ENCODE results near the gene MAN1A1.

The MAN1A1 gene

DNA sequence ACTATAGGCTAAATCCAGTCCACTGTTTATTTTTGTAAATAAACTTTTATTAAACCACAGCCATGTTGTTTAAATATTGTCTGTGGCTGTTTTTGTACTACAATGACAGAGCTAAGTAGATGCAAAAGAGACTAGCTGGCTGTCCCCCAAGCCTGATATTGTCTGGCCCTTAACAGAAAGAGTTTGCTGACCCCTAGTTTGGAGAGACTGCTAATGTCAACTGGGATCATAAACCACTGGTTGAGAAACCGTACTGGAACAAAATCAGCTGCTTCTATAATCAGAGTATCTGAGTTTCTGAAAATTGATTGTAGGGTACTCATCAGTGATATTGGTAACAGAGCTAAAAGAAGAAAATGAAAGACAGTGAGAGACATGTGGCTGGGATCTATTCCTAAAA, 168.5 kb downstream of the MAN1A1 start:
- DNase-seq, result no peak
- Histone ChIP-seq H3K36me3 (ENCODE audit: control insufficient read depth, insufficient read depth, low read length) (peaks cover 5% of the 10 kb centered on the region), H3K27ac (ENCODE audit: insufficient read depth, low read length, poor library complexity, severe bottlenecking) (no peak overlapping the region), H3K4me1 (ENCODE audit: control insufficient read depth, insufficient read depth, low read length, poor library complexity, severe bottlenecking) (no peaks in the 10 kb centered on the region), H3K27me3 (replicated peaks; ENCODE audit: control insufficient read depth, insufficient read depth, low read length, poor library complexity, severe bottlenecking) (no peaks in the 10 kb centered on the region), H3K9me3 (ENCODE audit: control insufficient read depth, low read length) (no peaks in the 10 kb centered on the region), H3K4me3 (ENCODE audit: insufficient read depth, low read depth, low read length, poor library complexity, severe bottlenecking) (no peak overlapping the region)

- DNase-seq, result no peak
- Histone ChIP-seq H3K4me3 (ENCODE audit: insufficient read depth, low read depth, low read length, poor library complexity, severe bottlenecking) (no peak overlapping the region), H3K4me1 (ENCODE audit: control insufficient read depth, insufficient read depth, low read length, poor library complexity, severe bottlenecking) (no peaks in the 10 kb centered on the region), H3K36me3 (ENCODE audit: control insufficient read depth, insufficient read depth, low read length) (peaks cover 5% of the 10 kb centered on the region), H3K9me3 (ENCODE audit: control insufficient read depth, low read length) (no peaks in the 10 kb centered on the region), H3K27me3 (replicated peaks; ENCODE audit: control insufficient read depth, insufficient read depth, low read length, poor library complexity, severe bottlenecking) (no peaks in the 10 kb centered on the region), H3K27ac (ENCODE audit: insufficient read depth, low read length, poor library complexity, severe bottlenecking) (no peak overlapping the region)
These were observed 169.7 kb downstream of the MAN1A1 start for GRCh38 chr6:119179842-119180241.

DNA sequence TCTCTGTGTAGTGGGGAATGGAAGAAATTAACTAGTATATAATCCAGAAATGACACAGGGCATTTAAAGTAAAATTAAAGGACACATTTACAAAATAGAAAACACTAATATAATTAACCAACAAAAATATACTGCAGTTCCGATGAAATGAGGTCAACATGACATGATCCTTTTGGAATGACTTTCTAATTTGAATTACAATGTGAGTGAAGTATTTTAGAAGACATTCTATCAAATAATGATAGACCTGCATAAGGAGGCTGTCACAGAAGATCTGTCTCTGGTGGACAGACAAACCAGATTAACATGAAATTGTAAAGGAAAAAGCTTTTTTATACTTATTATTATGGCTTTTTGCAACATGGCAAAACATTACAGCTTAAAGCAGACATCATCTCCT, 170.5 kb downstream of the MAN1A1 start:
- peaks cover 5% of the 10 kb centered on the region for H3K36me3 ChIP-seq (ENCODE audit: control insufficient read depth, insufficient read depth, low read length)
- no peak for DNase-seq

GRCh38 chr6:119176445-119176844, 173.1 kb downstream of the MAN1A1 start:
- no peak overlapping the region for H3K4me3 ChIP-seq (ENCODE audit: insufficient read depth, low read depth, low read length, poor library complexity, severe bottlenecking)
- H3K4me1 ChIP-seq (ENCODE audit: control insufficient read depth, insufficient read depth, low read length, poor library complexity, severe bottlenecking), result no peaks in the 10 kb centered on the region
- H3K9me3 ChIP-seq (ENCODE audit: control insufficient read depth, low read length), result no peaks in the 10 kb centered on the region
- no peak for DNase-seq
- no peak overlapping the region for H3K27ac ChIP-seq (ENCODE audit: insufficient read depth, low read length, poor library complexity, severe bottlenecking)
- peaks cover 5% of the 10 kb centered on the region for H3K36me3 ChIP-seq (ENCODE audit: control insufficient read depth, insufficient read depth, low read length)
- no peaks in the 10 kb centered on the region for H3K27me3 ChIP-seq (replicated peaks; ENCODE audit: control insufficient read depth, insufficient read depth, low read length, poor library complexity, severe bottlenecking)

More for the DNA sequence above, 170.5 kb downstream of the MAN1A1 start:
- Histone ChIP-seq H3K4me3 (ENCODE audit: insufficient read depth, low read depth, low read length, poor library complexity, severe bottlenecking) (no peak overlapping the region), H3K27me3 (replicated peaks; ENCODE audit: control insufficient read depth, insufficient read depth, low read length, poor library complexity, severe bottlenecking) (no peaks in the 10 kb centered on the region), H3K27ac (ENCODE audit: insufficient read depth, low read length, poor library complexity, severe bottlenecking) (no peak overlapping the region), H3K9me3 (ENCODE audit: control insufficient read depth, low read length) (no peaks in the 10 kb centered on the region), H3K4me1 (ENCODE audit: control insufficient read depth, insufficient read depth, low read length, poor library complexity, severe bottlenecking) (no peaks in the 10 kb centered on the region)

GRCh38 chr6:119174879-119175817, 174.4 kb downstream of the MAN1A1 start:
- Histone ChIP-seq H3K27me3 (replicated peaks; ENCODE audit: control insufficient read depth, insufficient read depth, low read length, poor library complexity, severe bottlenecking) (no peaks in the 10 kb centered on the region), H3K36me3 (ENCODE audit: control insufficient read depth, insufficient read depth, low read length) (peaks cover 5% of the 10 kb centered on the region), H3K9me3 (ENCODE audit: control insufficient read depth, low read length) (no peaks in the 10 kb centered on the region), H3K27ac (ENCODE audit: insufficient read depth, low read length, poor library complexity, severe bottlenecking) (no peak overlapping the region), H3K4me3 (ENCODE audit: insufficient read depth, low read depth, low read length, poor library complexity, severe bottlenecking) (no peak overlapping the region), H3K4me1 (ENCODE audit: control insufficient read depth, insufficient read depth, low read length, poor library complexity, severe bottlenecking) (no peaks in the 10 kb centered on the region)
- no peak for DNase-seq

DNA sequence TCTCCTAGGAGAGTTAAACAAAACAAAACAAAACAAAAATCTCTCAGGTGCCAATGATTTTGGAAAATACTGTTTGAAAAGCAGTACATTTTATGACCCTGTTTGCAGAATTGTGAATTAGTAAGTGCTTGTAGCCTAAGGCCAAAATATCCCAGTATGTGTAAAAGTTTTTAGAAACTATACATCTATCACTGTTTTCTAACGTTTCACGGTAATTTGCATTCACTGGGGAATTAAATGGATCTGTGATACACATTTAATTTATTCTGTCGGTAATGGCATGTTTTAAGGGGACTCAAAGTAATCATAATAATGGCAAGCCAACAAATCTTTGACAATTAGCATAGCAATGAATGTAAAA, 175.5 kb downstream of the MAN1A1 start:
- Histone ChIP-seq H3K36me3 (ENCODE audit: control insufficient read depth, insufficient read depth, low read length) (peaks cover 5% of the 10 kb centered on the region), H3K27me3 (replicated peaks; ENCODE audit: control insufficient read depth, insufficient read depth, low read length, poor library complexity, severe bottlenecking) (no peaks in the 10 kb centered on the region), H3K4me1 (ENCODE audit: control insufficient read depth, insufficient read depth, low read length, poor library complexity, severe bottlenecking) (no peaks in the 10 kb centered on the region), H3K27ac (ENCODE audit: insufficient read depth, low read length, poor library complexity, severe bottlenecking) (no peak overlapping the region), H3K4me3 (ENCODE audit: insufficient read depth, low read depth, low read length, poor library complexity, severe bottlenecking) (no peak overlapping the region), H3K9me3 (ENCODE audit: control insufficient read depth, low read length) (no peaks in the 10 kb centered on the region)
- DNase-seq, result no peak

DNA sequence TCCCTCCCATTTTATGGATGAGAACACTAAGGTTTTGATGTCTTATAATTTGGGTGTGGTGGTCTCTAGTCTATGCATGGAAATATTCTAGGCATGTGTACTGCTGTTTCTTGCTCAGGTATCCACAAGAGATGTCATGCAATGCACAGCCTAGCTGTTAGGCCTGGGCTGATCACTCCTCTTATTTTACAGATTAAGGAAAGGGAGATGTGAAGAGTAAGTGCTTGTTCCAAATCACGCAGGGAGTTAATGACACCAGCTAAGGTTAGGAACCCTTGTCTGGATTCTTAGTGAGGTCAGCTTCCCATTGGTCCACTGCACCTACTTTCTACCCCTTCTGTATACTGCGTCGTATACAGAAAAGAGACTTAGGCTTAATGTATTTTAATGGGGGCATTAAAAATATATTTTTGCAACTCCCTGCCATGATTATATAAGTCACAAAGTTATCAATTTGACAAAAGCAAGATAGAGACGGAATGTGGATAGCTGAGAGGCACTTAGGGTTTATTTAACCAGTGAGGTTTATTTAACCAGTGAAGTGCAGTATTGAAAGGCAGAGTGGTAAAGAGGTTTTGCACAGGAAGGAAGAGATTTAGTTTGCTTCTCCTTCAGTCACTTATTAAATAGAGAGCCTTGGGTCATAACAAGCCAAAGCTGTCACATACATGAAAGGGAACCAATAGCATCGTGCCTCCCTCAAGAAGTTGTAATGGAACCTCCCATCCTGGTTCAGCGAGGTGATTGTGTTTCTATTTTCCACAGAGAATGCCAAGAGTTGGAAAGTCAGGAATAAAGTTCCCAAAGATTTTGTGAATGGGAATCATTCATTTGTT, 176.1 kb downstream of the MAN1A1 start:
- H3K36me3 ChIP-seq (ENCODE audit: control insufficient read depth, insufficient read depth, low read length), result peaks cover 1% of the 10 kb centered on the region
- H3K9me3 ChIP-seq (ENCODE audit: control insufficient read depth, low read length), result no peaks in the 10 kb centered on the region
- no peak for DNase-seq
- no peaks in the 10 kb centered on the region for H3K27me3 ChIP-seq (replicated peaks; ENCODE audit: control insufficient read depth, insufficient read depth, low read length, poor library complexity, severe bottlenecking)
- H3K4me3 ChIP-seq (ENCODE audit: insufficient read depth, low read depth, low read length, poor library complexity, severe bottlenecking), result no peak overlapping the region
- no peaks in the 10 kb centered on the region for H3K4me1 ChIP-seq (ENCODE audit: control insufficient read depth, insufficient read depth, low read length, poor library complexity, severe bottlenecking)
- no peak overlapping the region for H3K27ac ChIP-seq (ENCODE audit: insufficient read depth, low read length, poor library complexity, severe bottlenecking)

DNA sequence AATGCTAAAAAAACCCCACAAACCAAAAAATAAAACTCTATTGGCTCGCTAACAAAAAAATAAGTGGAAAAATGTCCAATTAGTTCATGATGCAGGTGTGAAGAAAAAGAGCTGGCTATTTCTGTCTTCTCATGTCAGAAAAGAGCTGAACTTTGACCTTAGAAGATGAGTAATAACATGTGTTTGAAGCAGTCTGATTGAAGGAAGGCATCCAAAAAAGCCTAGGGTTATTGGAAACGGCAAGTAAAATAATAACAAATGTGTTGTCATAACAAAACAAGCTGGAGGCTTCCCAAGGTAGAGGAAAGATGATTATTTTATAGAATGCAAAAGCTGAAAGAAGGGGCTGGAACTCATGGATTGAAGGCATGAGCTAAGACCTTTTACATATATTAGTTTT, 176.7 kb downstream of the MAN1A1 start:
- no peak for DNase-seq

GRCh38 chr6:119171864-119172588, 177.5 kb downstream of the MAN1A1 start:
- H3K9me3 ChIP-seq (ENCODE audit: control insufficient read depth, low read length), result no peaks in the 10 kb centered on the region
- no peak for DNase-seq
- H3K4me1 ChIP-seq (ENCODE audit: control insufficient read depth, insufficient read depth, low read length, poor library complexity, severe bottlenecking), result no peaks in the 10 kb centered on the region
- H3K36me3 ChIP-seq (ENCODE audit: control insufficient read depth, insufficient read depth, low read length), result no peaks in the 10 kb centered on the region
- H3K4me3 ChIP-seq (ENCODE audit: insufficient read depth, low read depth, low read length, poor library complexity, severe bottlenecking), result no peak overlapping the region
- H3K27me3 ChIP-seq (replicated peaks; ENCODE audit: control insufficient read depth, insufficient read depth, low read length, poor library complexity, severe bottlenecking), result no peaks in the 10 kb centered on the region
- H3K27ac ChIP-seq (ENCODE audit: insufficient read depth, low read length, poor library complexity, severe bottlenecking), result no peak overlapping the region

More for the DNA sequence above, 176.7 kb downstream of the MAN1A1 start:
- Histone ChIP-seq H3K4me3 (ENCODE audit: insufficient read depth, low read depth, low read length, poor library complexity, severe bottlenecking) (no peak overlapping the region), H3K27ac (ENCODE audit: insufficient read depth, low read length, poor library complexity, severe bottlenecking) (no peak overlapping the region), H3K4me1 (ENCODE audit: control insufficient read depth, insufficient read depth, low read length, poor library complexity, severe bottlenecking) (no peaks in the 10 kb centered on the region), H3K36me3 (ENCODE audit: control insufficient read depth, insufficient read depth, low read length) (no peaks in the 10 kb centered on the region), H3K27me3 (replicated peaks; ENCODE audit: control insufficient read depth, insufficient read depth, low read length, poor library complexity, severe bottlenecking) (no peaks in the 10 kb centered on the region), H3K9me3 (ENCODE audit: control insufficient read depth, low read length) (no peaks in the 10 kb centered on the region)

Data from effector memory CD4-positive, alpha-beta T cell (primary cell).